ENCODE data around the gene PSPH.

GRCh38 chr7:56062382-56062781, 11.1 kb upstream of the PSPH start:
- no peak for TF ChIP-seq CTCF (conservative IDR thresholded peaks at IDR 0.05)
- TF ChIP-seq ZFX (IDR thresholded peaks at IDR 0.05), result no peak
